Liver (tissue), 9 donors: ENCODE measurements around the gene ATP6V0D1. TPM values are rescaled to one million over a fixed set of nuclear protein-coding genes. Genes with fewer than 3 reads are reported as not detected.
A peak's percentile ranks its signal among the peaks of the same experiment; 100 is the strongest.
"Not testable (repeated sequence)": the region's sequence is repeated elsewhere in the genome, so short reads cannot be mapped to it uniquely, and the experiment has no call there.

ENCODE experiments used
- DNase-seq: peaks from one replicate; pipeline ENCODE4 v3.0.0-alpha.2; 2017; ENCODE audit warnings: low spot score
- H3K27ac ChIP-seq, 2 donors: one replicate each; pipeline ENCODE4 v1.7.0; 2013; ENCODE audit warnings: inconsistent platforms in 2 of 2, low read length in 2 of 2, control low read depth in 1 of 2, low read depth in 1 of 2, mild to moderate bottlenecking in 1 of 2
- H3K27me3 ChIP-seq, 4 donors: one replicate each; pipeline versions ENCODE4 v1.6.1 to v1.7.0; 2013; ENCODE audit warnings: low read length in 3 of 4, inconsistent platforms in 1 of 4, mild to moderate bottlenecking in 1 of 4, moderate library complexity in 1 of 4; ENCODE audit not compliant: control insufficient read depth in 4 of 4, insufficient read depth in 4 of 4
- H3K36me3 ChIP-seq, 4 donors: one replicate each; pipeline versions ENCODE4 v1.6.1 to v1.7.0; 2013; ENCODE audit warnings: low read length in 3 of 4, mild to moderate bottlenecking in 3 of 4, low read depth in 1 of 4, moderate library complexity in 1 of 4; ENCODE audit not compliant: control insufficient read depth in 4 of 4, insufficient read depth in 3 of 4
- H3K4me1 ChIP-seq, 4 donors: one replicate each; pipeline versions ENCODE4 v1.6.1 to v1.7.0; 2013; ENCODE audit warnings: low read length in 3 of 4, mild to moderate bottlenecking in 3 of 4, moderate library complexity in 1 of 4; ENCODE audit not compliant: control insufficient read depth in 4 of 4, insufficient read depth in 4 of 4
- H3K4me3 ChIP-seq, 3 donors: one replicate each; pipeline versions ENCODE4 v1.6.1 to v1.7.0; 2013; ENCODE audit warnings: low read length in 3 of 3, control low read depth in 1 of 3, low read depth in 1 of 3, mild to moderate bottlenecking in 1 of 3
- H3K9ac ChIP-seq, 2 donors: one replicate each; pipeline ENCODE4 v1.7.0; 2013; ENCODE audit warnings: low read length in 2 of 2, mild to moderate bottlenecking in 2 of 2, moderate library complexity in 2 of 2, control low read depth in 1 of 2, low read depth in 1 of 2
- H3K9me3 ChIP-seq, 4 donors: one replicate each; pipeline versions ENCODE4 v1.6.1 to v1.7.0; 2013; ENCODE audit warnings: low read length in 3 of 4; ENCODE audit not compliant: control insufficient read depth in 4 of 4
- ATF3 ChIP-seq: IDR thresholded peaks from 2 replicates; pipeline ENCODE4 v1.6.1; 2016; ENCODE audit warnings: antibody characterized with exemption
- EGR1 ChIP-seq, 2 donors: IDR thresholded peaks; 2 replicates each; pipeline ENCODE4 v1.6.1; 2016 to 2018; ENCODE audit warnings: antibody characterized with exemption in 2 of 2, low read depth in 2 of 2
- FOXA1 ChIP-seq: IDR thresholded peaks from 2 replicates; pipeline ENCODE4 v1.6.1; 2016; ENCODE audit warnings: antibody characterized with exemption
- FOXA2 ChIP-seq: IDR thresholded peaks from 2 replicates; pipeline ENCODE4 v1.6.1; 2016; ENCODE audit warnings: antibody characterized with exemption
- GABPA ChIP-seq, 2 donors: IDR thresholded peaks in 1 of 2; conservative IDR thresholded peaks in 1 of 2; 2 replicates each; pipeline ENCODE4 v1.6.1; 2016; ENCODE audit warnings: antibody characterized with exemption in 2 of 2, mild to moderate bottlenecking in 1 of 2, moderate library complexity in 1 of 2
- HNF4A ChIP-seq, 2 donors: conservative IDR thresholded peaks; 2 replicates each; pipeline ENCODE4 v1.6.1; 2016; ENCODE audit warnings: antibody characterized with exemption in 2 of 2, mild to moderate bottlenecking in 2 of 2
- HNF4G ChIP-seq: IDR thresholded peaks from 2 replicates; pipeline ENCODE4 v1.6.1; 2016; ENCODE audit warnings: antibody characterized with exemption
- JUND ChIP-seq, 2 donors: IDR thresholded peaks; 2 replicates each; pipeline ENCODE4 v1.6.1; 2016; ENCODE audit warnings: antibody characterized with exemption in 2 of 2
- MAX ChIP-seq: IDR thresholded peaks from 2 replicates; pipeline ENCODE4 v1.6.1; 2016; ENCODE audit warnings: antibody characterized with exemption
- NR2F2 ChIP-seq: IDR thresholded peaks from 2 replicates; pipeline ENCODE4 v1.6.1; 2016; ENCODE audit warnings: antibody characterized with exemption
- RAD21 ChIP-seq, 2 donors: IDR thresholded peaks; 2 replicates each; pipeline ENCODE4 v1.6.1; 2016; ENCODE audit warnings: antibody characterized with exemption in 2 of 2, mild to moderate bottlenecking in 2 of 2
- REST ChIP-seq: IDR thresholded peaks from 2 replicates; pipeline ENCODE4 v1.6.1; 2016; ENCODE audit warnings: antibody characterized with exemption, mild to moderate bottlenecking
- RXRA ChIP-seq, 2 donors: IDR thresholded peaks; 2 replicates each; pipeline ENCODE4 v1.6.1; 2017 to 2018; ENCODE audit warnings: antibody characterized with exemption in 2 of 2, mild to moderate bottlenecking in 1 of 2
- SP1 ChIP-seq: IDR thresholded peaks from 2 replicates; pipeline ENCODE4 v1.6.1; 2018; ENCODE audit warnings: antibody characterized with exemption, mild to moderate bottlenecking
- TAF1 ChIP-seq: conservative IDR thresholded peaks from 2 replicates; pipeline ENCODE4 v1.6.1; 2016; ENCODE audit warnings: antibody characterized with exemption, mild to moderate bottlenecking
- YY1 ChIP-seq: IDR thresholded peaks from 2 replicates; pipeline ENCODE4 v1.6.1; 2016; ENCODE audit warnings: antibody characterized with exemption, mild to moderate bottlenecking
- ZBTB33 ChIP-seq: IDR thresholded peaks from 2 replicates; pipeline ENCODE4 v1.6.1; 2016; ENCODE audit warnings: antibody characterized with exemption
- whole genome bisulfite sequencing: extraction: QIAGEN DNeasy Blood & Tissue Kit; methylation state at CpG from one replicate; pipeline ENCODE4 v1.1.7; 2013; 5-methylcytosine and 5-hydroxymethylcytosine counted together
- polyA plus RNA-seq, 2 donors: library from polyadenylated mRNA; stranded (reverse) in 1 of 2; unstranded in 1 of 2; fragments of 200-250 nt in 1 of 2; fragments of >200 nt in 1 of 2; fragmentation: Nextera tagmentation in 1 of 2; extraction: Ambion mirVana in 1 of 2; gene quantifications; one replicate each; pipeline versions ENCODE4 v1.2.1 to v1.2.3, GENCODE V29; 2013 to 2015
- total RNA-seq, 2 donors: library from RNA; depleted of rRNA; stranded (reverse); fragments of >200 nt; gene quantifications; one replicate each; pipeline ENCODE4 v1.2.3, GENCODE V29; 2014
- donor health status: healthy.
- donor health status: healthy.
- donor health status: healthy.
- donor health status: healthy.
- donor health status: healthy.

ATP6V0D1 gene
- total and polyA plus RNA-seq, 4 donors, result 47.6 to 80.2 (median 66.6) TPM

- no peak for DNase-seq
- no peak for TF ChIP-seq GABPA (IDR thresholded peaks at IDR 0.05 in 1 of 2, conservative IDR thresholded peaks at IDR 0.05 in 1 of 2)
- no peak for TF ChIP-seq ATF3
- TF ChIP-seq EGR1 (IDR thresholded peaks at IDR 0.05; ENCODE audit: low read depth in 2 of 2), result no peak
- no peak for TF ChIP-seq REST
- no peak for TF ChIP-seq YY1
- no peak for TF ChIP-seq RAD21 (IDR thresholded peaks at IDR 0.05)
- TF ChIP-seq ZBTB33, result no peak
- no peak for TF ChIP-seq RXRA (IDR thresholded peaks at IDR 0.05)
- no peak for TF ChIP-seq HNF4A (conservative IDR thresholded peaks at IDR 0.05)
- no peak for TF ChIP-seq JUND (IDR thresholded peaks at IDR 0.05)
- TF ChIP-seq SP1, result no peak
- no peak for TF ChIP-seq NR2F2
- no peak for TF ChIP-seq MAX
- TF ChIP-seq FOXA1, result no peak
- no peak for TF ChIP-seq HNF4G
- no peak for TF ChIP-seq TAF1
- no peak for TF ChIP-seq FOXA2
- no peak overlapping the region for H3K4me3 ChIP-seq
- H3K4me1 ChIP-seq, result peaks cover 3 to 10% (median 8%) of the 10 kb centered on the region in 4 donors
- no peak overlapping the region for H3K9ac ChIP-seq
- no peaks in the 10 kb centered on the region for H3K27me3 ChIP-seq
- H3K9me3 ChIP-seq, result no peaks in the 10 kb centered on the region
- H3K36me3 ChIP-seq, result no peaks in the 10 kb centered on the region
- 89% methylated on average over 8 of the region's 8 CpGs for WGBS
- H3K27ac ChIP-seq, result peak overlapping the region; percentile 41 to 78
Observed at GRCh38 chr16:67490335-67491096, 9.6 kb upstream of the ATP6V0D1 start.

- Histone ChIP-seq H3K9ac (no peak overlapping the region), H3K4me3 (no peak overlapping the region), H3K9me3 (no peaks in the 10 kb centered on the region), H3K27ac (peak overlapping the region; percentile 43 to 78), H3K4me1 (peaks cover 3 to 10% (median 8%) of the 10 kb centered on the region in 4 donors), H3K27me3 (no peaks in the 10 kb centered on the region), H3K36me3 (peaks cover 0 to 3% (median 0%) of the 10 kb centered on the region in 4 donors)
- TF ChIP-seq RAD21 (IDR thresholded peaks at IDR 0.05), result no peak
- peak; percentile 93 for TF ChIP-seq NR2F2
- TF ChIP-seq RXRA (IDR thresholded peaks at IDR 0.05), result peak; percentile 66 to 72
- TF ChIP-seq REST, result no peak
- no peak for DNase-seq
- WGBS, result 67% methylated on average over 4 of the region's 4 CpGs
Observed at GRCh38 chr16:67489401-67490083, 8.6 kb upstream of the ATP6V0D1 start.

- H3K4me1 ChIP-seq, result peaks cover 4 to 20% (median 19%) of the 10 kb centered on the region in 4 donors
- H3K27me3 ChIP-seq, H3K27ac ChIP-seq: not testable (repeated sequence)
Observed at GRCh38 chr16:67487561-67487960, 6.6 kb upstream of the ATP6V0D1 start.

More at GRCh38 chr16:67487561-67487960, 6.6 kb upstream of the ATP6V0D1 start:
- H3K4me3 ChIP-seq, H3K9ac ChIP-seq, H3K9me3 ChIP-seq, DNase-seq, H3K36me3 ChIP-seq: not testable (repeated sequence)
- 94% methylated on average over 4 of the region's 4 CpGs for WGBS
